B cell (primary cell): Measurements from ENCODE around the gene C1QTNF12. TPM values are rescaled to one million over a fixed set of nuclear protein-coding genes. Genes with fewer than 3 reads are reported as not detected.

ENCODE experiments used
- ATAC-seq: fragments of 200-7000 bp; cut with Tn5 transposase; one replicate; pipeline ENCODE4 v1.10.0; 2021; ENCODE audit warnings: low read depth, mild to moderate bottlenecking, moderate number of reproducible peaks, moderate library complexity
- CTCF ChIA-PET: fragments of 350-600 bp; sonication (Branson Sonifier 250); formaldehyde crosslinking; loops from one replicate; lab custom pipeline; 2021; ENCODE audit warnings: antibody characterized with exemption, inconsistent platforms; lab: Charles Lee
- POLR2A ChIA-PET: fragments of 350-600 bp; sonication (Branson Sonifier 250); formaldehyde crosslinking; loops from one replicate; lab custom pipeline; 2021; ENCODE audit warnings: antibody characterized with exemption; lab: Charles Lee
- DNase-seq: peaks from one replicate; pipeline ENCODE4 v3.0.0; 2013
- H2AFZ ChIP-seq: 2 replicates; pipeline ENCODE4 v1.6.1; 2012; ENCODE audit warnings: mild to moderate bottlenecking, low read depth, low read length; ENCODE audit not compliant: insufficient read depth, poor library complexity, severe bottlenecking
- H3K27ac ChIP-seq, 2 donors: 1 replicate in 1 of 2; 2 replicates in 1 of 2; pipeline ENCODE4 v1.5.1; 2012 to 2013; ENCODE audit warnings: low read length in 2 of 2, mild to moderate bottlenecking in 2 of 2, moderate library complexity in 1 of 2
- H3K27me3 ChIP-seq, 4 experiments: fragments of 200-600 bp in 1 of 4; sonication (generic) in 1 of 4; replicated peaks in 1 of 4; 1 replicate in 2 of 4; 2 replicates in 2 of 4; pipeline versions ENCODE4 v1.6.1 to v1.7.0; 2013 to 2016; ENCODE audit warnings: low read length in 3 of 4, mild to moderate bottlenecking in 2 of 4, mixed read lengths in 1 of 4, moderate library complexity in 1 of 4; ENCODE audit not compliant: insufficient read depth in 4 of 4, control insufficient read depth in 3 of 4; ENCODE audit errors: control extremely low read depth in 1 of 4
- H3K36me3 ChIP-seq, 2 experiments: replicated peaks in 1 of 2; 1 replicate in 1 of 2; 2 replicates in 1 of 2; pipeline versions ENCODE4 v1.6.1 to v1.7.1; 2013; ENCODE audit warnings: low read length in 1 of 2; ENCODE audit not compliant: insufficient read depth in 2 of 2, control insufficient read depth in 1 of 2; ENCODE audit errors: control extremely low read depth in 1 of 2, extremely low read depth in 1 of 2
- H3K4me1 ChIP-seq, 2 donors: fragments of 200-600 bp in 1 of 2; sonication (generic) in 1 of 2; 1 replicate in 1 of 2; 2 replicates in 1 of 2; pipeline versions ENCODE4 v1.5.1 to v1.6.1; 2013 to 2017; ENCODE audit warnings: low read length in 2 of 2; ENCODE audit not compliant: control insufficient read depth in 2 of 2, insufficient read depth in 2 of 2
- H3K4me2 ChIP-seq: replicated peaks from 2 replicates; pipeline ENCODE3; 2012; ENCODE audit warnings: mild to moderate bottlenecking, low read depth, low read length; ENCODE audit not compliant: poor library complexity, severe bottlenecking
- H3K4me3 ChIP-seq, 5 experiments: fragments of 200-600 bp in 1 of 5; sonication (generic) in 1 of 5; 1 replicate in 3 of 5; 2 replicates in 2 of 5; pipeline versions ENCODE4 v1.5.1 to v1.7.0; 2011 to 2016; ENCODE audit warnings: low read length in 4 of 5, mild to moderate bottlenecking in 4 of 5, low read depth in 2 of 5, control low read depth in 1 of 5, moderate library complexity in 1 of 5; ENCODE audit not compliant: insufficient read depth in 1 of 5; ENCODE audit errors: control extremely low read depth in 1 of 5, extremely low read depth in 1 of 5
- H3K79me2 ChIP-seq: fragments of 200-600 bp; sonication (generic); one replicate; pipeline ENCODE4 v1.6.0; 2016; ENCODE audit warnings: low read length; ENCODE audit not compliant: control insufficient read depth, insufficient read depth
- H3K9ac ChIP-seq: fragments of 200-600 bp; sonication (generic); 2 replicates; pipeline ENCODE4 v1.6.1; 2017; ENCODE audit warnings: mild to moderate bottlenecking, low read length, moderate library complexity
- H3K9me3 ChIP-seq, 3 donors: one replicate each; pipeline versions ENCODE4 v1.6.1 to v1.7.1; 2013; ENCODE audit warnings: low read length in 2 of 3; ENCODE audit not compliant: control insufficient read depth in 2 of 3, insufficient read depth in 1 of 3; ENCODE audit errors: control extremely low read depth in 1 of 3
- H4K20me1 ChIP-seq: 2 replicates; pipeline ENCODE4 v1.6.0; 2012; ENCODE audit warnings: mild to moderate bottlenecking, low read length; ENCODE audit not compliant: insufficient read depth, control insufficient read depth, poor library complexity, severe bottlenecking
- H3K27ac Mint-ChIP-seq: one replicate; pipeline ENCODE4 v1.8.0; 2021; ENCODE audit warnings: mixed read lengths
- H3K27me3 Mint-ChIP-seq: one replicate; pipeline ENCODE4 v1.8.0; 2021; ENCODE audit warnings: mixed read lengths
- H3K4me1 Mint-ChIP-seq: one replicate; pipeline ENCODE4 v1.8.0; 2021; ENCODE audit warnings: mixed read lengths
- H3K4me3 Mint-ChIP-seq: one replicate; pipeline ENCODE4 v1.8.0; 2021; ENCODE audit warnings: mixed read lengths
- H3K9me3 Mint-ChIP-seq: one replicate; pipeline ENCODE4 v1.8.0; 2022; ENCODE audit warnings: mixed read lengths; ENCODE audit not compliant: insufficient read depth
- EZH2 ChIP-seq: IDR thresholded peaks from 2 replicates; pipeline ENCODE4 v1.6.1; 2012; ENCODE audit warnings: borderline replicate concordance, low read depth, mild to moderate bottlenecking, moderate library complexity, low read length; ENCODE audit not compliant: insufficient read depth, poor library complexity, severe bottlenecking
- WGBS: methylation state at CpG from one replicate; pipeline ENCODE4 v1.1.5; 2013; ENCODE audit warnings: missing lambda C conversion rate; ENCODE audit not compliant: insufficient coverage; 5-methylcytosine and 5-hydroxymethylcytosine counted together
- intact Hi-C: fragments of 100-400 bp; cut with micrococcal nuclease; formaldehyde crosslinking; loops from one replicate; pipeline ENCODE4 v1.10.0; 2022
- polyA plus RNA-seq: library from polyadenylated mRNA; depleted of rRNA; stranded (reverse); fragments of >200 nt; gene quantifications from 2 replicates; pipeline ENCODE4 v1.2.3, GENCODE V29; 2012
- total RNA-seq, 2 donors: library from RNA; stranded (reverse); fragments of 120-200 nt in 1 of 2; gene quantifications; 1 replicate in 1 of 2; 2 replicates in 1 of 2; pipeline versions ENCODE4 v1.2.3 to v1.2.4, GENCODE V29; 2013 to 2022
- TF ChIP-seq, protein P1 (sequence below): fragments of 200-600 bp; IDR thresholded peaks from one replicate; pipeline ENCODE4 v1.8.0; 2022; ENCODE audit warnings: antibody characterized with exemption, mild to moderate bottlenecking

Gene C1QTNF12
- total and polyA plus RNA-seq, 2 donors (not counting 1 experiment from before 2014, with no cell fraction given) = 1.2 to 3.2 TPM

DNA sequence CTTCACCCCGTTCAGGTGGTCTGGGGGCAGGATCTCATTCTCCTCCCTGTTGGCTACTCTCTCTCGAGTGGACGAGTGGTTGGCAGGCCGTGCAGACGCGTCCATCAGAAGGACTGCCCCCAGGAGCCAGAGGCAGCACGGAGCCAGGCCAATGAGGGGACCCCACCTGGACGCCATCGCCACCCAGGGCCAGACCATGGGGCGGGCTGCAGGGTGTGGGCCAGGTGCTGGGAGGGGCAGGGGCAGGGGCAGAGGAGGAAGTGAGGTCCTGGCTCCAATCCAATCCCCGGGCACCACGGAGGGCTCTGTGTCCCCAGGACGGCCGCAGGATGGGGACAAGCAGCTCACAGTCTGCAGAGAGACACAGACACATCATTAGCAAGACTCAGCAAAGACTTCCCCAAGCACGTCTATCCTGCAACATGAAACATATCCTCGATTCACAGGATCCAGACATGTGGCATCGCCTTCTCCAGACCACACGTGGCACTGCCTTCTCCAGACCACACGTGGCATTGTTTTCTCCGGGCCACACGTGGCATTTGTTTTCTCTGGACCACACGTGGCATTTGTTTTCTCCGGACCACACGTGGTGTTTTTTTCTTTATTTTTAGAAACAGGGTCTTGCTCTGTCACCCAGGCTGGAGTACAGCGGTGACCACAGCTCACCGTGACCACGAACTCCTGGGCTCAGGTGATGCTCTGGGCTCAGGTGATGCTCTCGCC is 17.8 kb downstream of the C1QTNF12 start:
- POLR2A ChIA-PET = interaction anchor here (0.6 kb wide), 1 partner anchor 33 kb away, joined by 6 read pairs; no protein-coding TSS in a partner anchor
- peaks cover 0 to 43% of the 10 kb centered on the region in 2 experiments for H3K36me3 ChIP-seq
- TF ChIP-seq, protein P1, sequence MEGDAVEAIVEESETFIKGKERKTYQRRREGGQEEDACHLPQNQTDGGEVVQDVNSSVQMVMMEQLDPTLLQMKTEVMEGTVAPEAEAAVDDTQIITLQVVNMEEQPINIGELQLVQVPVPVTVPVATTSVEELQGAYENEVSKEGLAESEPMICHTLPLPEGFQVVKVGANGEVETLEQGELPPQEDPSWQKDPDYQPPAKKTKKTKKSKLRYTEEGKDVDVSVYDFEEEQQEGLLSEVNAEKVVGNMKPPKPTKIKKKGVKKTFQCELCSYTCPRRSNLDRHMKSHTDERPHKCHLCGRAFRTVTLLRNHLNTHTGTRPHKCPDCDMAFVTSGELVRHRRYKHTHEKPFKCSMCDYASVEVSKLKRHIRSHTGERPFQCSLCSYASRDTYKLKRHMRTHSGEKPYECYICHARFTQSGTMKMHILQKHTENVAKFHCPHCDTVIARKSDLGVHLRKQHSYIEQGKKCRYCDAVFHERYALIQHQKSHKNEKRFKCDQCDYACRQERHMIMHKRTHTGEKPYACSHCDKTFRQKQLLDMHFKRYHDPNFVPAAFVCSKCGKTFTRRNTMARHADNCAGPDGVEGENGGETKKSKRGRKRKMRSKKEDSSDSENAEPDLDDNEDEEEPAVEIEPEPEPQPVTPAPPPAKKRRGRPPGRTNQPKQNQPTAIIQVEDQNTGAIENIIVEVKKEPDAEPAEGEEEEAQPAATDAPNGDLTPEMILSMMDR = no peak
- no peak for TF ChIP-seq EZH2
- H3K9me3 ChIP-seq = no peaks in the 10 kb centered on the region
- intact Hi-C loops = no loop called here
- Mint-ChIP-seq H3K27ac (no peak overlapping the region), H3K9me3 (no peaks in the 10 kb centered on the region), H3K4me3 (no peak overlapping the region), H3K4me1 (peaks cover 27% of the 10 kb centered on the region), H3K27me3 (no peaks in the 10 kb centered on the region)
- 90% methylated on average over 27 of the region's 28 CpGs for WGBS
- H2AFZ ChIP-seq = no peak overlapping the region
- ATAC-seq (no peak), DNase-seq (no peak)
- H4K20me1 ChIP-seq = peaks cover 87% of the 10 kb centered on the region
- CTCF ChIA-PET = no interaction called here
- H3K27me3 ChIP-seq = no peaks in the 10 kb centered on the region
- H3K4me1 ChIP-seq = peaks cover 25 to 30% of the 10 kb centered on the region in 2 donors
- no peak overlapping the region for H3K27ac ChIP-seq
- no peak overlapping the region for H3K4me3 ChIP-seq
- H3K4me2 ChIP-seq = no peak overlapping the region
- H3K9ac ChIP-seq = no peak overlapping the region
- peaks cover 83% of the 10 kb centered on the region for H3K79me2 ChIP-seq

DNA sequence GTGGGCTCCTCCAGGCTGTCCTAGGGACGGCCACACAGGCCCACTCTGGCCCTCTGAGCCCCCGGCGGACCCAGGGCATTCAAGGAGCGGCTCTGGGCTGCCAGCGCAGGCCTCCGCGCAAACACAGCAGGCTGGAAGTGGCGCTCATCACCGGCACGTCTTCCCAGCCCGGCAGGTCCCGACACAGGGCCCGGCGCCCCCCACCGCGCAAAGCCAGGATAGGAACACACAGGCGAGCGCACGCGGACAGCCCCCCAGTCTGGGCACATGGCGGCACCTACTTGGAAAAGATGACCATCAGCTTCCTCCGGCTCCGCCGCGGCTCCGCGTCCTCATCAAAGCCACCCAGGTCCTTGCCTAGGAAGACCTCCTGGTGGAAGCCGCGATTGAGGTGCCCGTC is 18.3 kb downstream of the C1QTNF12 start:
- TF ChIP-seq EZH2 = no peak
- TF ChIP-seq, protein P1 = no peak
- no peak overlapping the region for H3K4me3 Mint-ChIP-seq
- Histone ChIP-seq H3K4me2 (no peak overlapping the region), H3K79me2 (peaks cover 77% of the 10 kb centered on the region), H3K4me3 (no peak overlapping the region), H3K36me3 (peaks cover 0 to 46% of the 10 kb centered on the region in 2 experiments), H3K27ac (no peak overlapping the region), H4K20me1 (peaks cover 84% of the 10 kb centered on the region), H2AFZ (no peak overlapping the region), H3K9ac (no peak overlapping the region), H3K9me3 (no peaks in the 10 kb centered on the region), H3K4me1 (peaks cover 20 to 25% of the 10 kb centered on the region in 2 donors), H3K27me3 (no peaks in the 10 kb centered on the region)
- H3K27ac Mint-ChIP-seq = no peak overlapping the region
- ChIA-PET CTCF (no interaction called here), POLR2A (no interaction called here)
- no peaks in the 10 kb centered on the region for H3K27me3 Mint-ChIP-seq
- WGBS = 95% methylated on average over 29 of the region's 30 CpGs
- ATAC-seq (no peak), DNase-seq (no peak)
- H3K4me1 Mint-ChIP-seq = peaks cover 23% of the 10 kb centered on the region
- H3K9me3 Mint-ChIP-seq = no peaks in the 10 kb centered on the region
- intact Hi-C loops = no loop called here
